ENCODE measurements around the gene LGALS3BP.
"Not testable (repeated sequence)": the region's sequence is repeated elsewhere in the genome, so short reads cannot be mapped to it uniquely, and the experiment has no call there.

Gene LGALS3BP

DNA sequence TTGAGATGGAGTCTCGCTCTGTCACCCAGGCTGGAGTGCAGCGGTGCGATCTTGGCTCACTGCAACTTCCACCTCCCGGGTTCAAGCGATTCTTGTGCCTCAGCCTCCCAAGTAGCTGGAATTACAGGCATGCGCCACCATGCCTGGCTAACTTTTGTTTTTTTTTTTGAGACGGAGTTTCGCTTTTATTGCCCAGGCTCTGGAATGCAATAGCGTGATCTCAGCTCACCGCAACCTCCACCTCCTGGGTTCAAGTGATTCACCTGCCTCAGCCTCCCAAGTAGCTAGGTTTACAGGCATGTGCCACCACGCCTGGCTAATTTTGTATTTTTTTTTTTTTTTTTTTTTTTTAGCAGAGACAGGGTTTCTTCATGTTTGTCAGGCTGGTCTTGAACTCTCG lies 34.3 kb downstream of the LGALS3BP start:
- DNase-seq = not testable (repeated sequence)

DNA sequence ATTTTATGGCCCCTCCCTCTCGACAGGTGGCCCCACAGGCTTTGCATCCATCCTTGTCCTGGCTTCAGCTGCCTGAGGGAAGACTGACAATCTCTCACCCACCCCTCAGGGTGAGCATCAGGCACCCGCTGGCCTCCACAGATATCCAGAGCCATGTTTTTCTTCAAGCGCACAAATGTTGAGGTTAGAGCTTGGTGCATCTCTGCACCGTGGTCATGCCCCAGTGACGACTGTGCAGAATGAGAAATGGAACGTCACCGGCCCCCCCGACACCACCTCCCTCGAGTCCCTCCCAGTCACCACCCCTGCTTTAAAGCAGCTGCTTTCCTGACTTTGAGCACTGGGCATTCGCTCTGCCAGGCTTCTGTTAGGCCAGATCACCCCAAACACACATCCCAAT lies 34.8 kb downstream of the LGALS3BP start:
- DNase-seq = no peak

DNA sequence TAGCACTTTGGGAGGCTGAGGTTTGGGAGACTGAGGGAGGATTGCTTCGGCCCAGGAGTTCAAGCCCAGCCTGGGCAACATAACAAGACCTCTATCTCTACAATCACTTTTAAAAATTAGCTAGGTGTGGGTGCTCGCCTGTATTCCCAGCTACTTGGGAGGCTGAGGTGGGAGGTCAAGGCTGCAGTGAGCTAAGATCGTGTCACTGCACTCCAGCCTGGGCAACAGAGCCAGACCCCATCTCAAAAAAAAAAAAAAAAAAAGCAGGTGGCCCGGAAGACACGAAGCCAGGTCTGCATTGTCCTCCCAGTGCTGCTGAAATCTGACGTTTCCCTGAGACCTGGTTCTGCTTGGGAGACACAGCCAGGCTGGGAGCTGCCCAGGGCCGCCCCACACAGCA lies 35.7 kb downstream of the LGALS3BP start:
- DNase-seq = no peak

DNA sequence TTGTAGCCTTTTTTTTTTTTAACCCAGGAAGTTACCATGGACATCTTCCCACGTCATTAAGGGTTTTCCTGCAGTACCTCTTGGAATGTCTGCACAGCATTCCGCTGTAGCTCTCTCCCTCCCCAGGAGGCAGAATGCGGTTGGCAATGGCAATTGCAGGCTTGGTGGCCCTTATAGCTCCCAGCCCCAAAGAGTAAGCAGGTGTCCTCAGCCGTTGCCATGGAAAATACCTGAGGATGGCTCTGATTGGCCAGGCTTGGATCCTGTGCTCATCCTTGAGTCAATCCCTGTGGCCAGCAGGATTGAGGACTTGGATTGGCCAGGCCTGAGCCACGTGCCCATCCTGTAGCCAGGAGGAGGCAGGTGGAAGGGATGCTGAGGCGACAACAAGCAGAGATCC lies 39.0 kb downstream of the LGALS3BP start:
- DNase-seq = peak in 13 of 51 donors; percentile 22 to 66 (median 34)

DNA sequence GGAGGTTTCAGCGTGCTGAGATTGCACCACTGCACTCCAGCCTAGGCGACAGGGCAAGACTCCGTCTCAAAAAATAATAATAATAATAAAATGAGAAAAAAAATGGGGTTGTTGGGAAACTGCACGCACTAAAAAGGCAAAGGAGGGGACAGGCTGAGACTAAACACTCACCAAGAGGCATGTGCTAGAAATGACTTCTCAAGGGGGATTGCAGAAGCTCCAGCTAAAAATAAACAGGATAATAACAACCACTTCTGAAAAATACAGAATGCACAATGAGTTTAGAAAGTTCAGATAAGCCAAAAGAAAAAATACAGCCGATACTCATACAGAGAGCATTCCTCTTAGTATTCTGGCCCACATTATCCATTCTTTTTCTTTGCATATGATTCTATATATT lies 39.5 kb downstream of the LGALS3BP start:
- DNase-seq = no peak

DNA sequence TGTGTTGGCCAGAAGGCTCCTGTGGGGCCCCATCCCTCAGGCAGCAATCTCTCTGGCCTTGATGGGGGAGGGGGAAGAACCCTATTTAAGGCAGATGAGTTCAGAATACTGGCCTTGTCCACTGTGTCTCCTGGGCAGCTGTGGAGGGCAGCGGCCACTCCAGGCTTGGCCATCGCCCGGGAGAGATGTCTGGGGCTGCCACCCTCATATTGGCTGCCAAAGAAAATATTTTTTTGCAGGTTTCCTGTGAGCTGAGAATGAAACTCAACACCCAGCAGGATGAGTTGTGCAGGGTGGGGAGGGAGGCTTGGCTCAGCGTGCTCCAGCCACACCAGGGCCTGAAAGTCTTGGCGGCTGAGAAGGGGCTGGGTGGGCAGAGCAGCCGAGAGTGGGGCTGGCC lies 40.1 kb downstream of the LGALS3BP start:
- DNase-seq = no peak

DNA sequence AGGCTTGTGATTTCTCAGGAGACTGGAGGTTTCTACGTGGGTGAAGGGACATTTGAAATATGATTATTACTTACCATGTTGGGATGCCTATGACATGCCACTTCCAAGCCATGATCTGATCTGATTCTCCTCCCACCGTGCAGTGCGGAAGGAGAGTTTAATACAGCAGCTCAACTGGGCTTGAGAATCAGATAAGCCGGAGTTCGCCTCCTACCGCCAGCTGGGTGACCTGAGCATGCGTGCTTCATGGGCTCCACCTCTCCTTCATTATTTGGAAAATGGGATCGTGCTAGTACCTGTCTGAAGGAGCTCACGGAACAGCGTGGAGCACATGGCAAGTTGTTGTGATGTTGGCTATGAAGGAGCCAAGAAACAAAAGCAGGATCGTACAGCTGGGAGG lies 42.2 kb downstream of the LGALS3BP start:
- no peak for DNase-seq

DNA sequence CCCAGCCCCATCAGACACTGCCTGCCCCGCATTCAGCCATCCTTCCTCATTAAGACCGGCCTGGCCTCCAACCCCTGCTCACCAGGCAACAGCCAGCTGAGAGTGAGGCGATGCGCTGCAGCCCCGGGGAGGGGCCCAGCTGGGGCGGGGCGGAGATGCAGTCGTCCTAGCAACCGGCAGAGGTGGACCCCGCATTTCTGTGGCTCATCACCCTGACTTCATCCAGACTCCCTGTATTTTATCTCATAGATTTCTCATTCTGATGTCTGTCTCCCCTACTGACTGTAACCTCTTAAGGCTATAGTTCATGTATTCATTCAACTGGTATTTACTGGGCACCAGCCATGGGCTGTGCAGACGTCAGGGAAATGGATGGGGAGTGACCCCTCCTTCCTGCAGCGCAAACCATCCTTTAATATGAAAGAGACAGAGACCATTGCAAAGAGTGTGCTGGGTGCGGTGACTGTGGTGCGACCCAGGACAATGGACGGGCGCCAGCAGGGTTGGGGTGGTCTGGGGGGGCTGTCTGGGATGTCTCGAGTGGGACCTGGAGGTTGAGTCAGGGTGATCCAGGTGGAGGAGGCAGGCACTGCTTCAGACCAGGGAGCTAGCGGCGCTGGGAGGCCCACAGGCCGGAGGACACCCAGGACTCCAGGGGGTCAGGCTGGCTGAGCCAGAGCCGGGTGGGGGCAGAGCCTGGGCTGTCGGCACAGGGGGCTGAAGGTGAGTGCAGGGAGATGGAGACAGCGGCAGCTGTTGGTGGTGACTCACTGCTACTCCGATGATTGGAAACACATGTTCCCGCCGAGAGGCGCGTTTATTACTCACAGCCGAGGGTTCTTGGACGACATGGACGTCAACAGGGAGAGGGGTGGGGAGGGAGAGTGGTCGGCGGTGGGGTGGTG lies 44.1 kb downstream of the LGALS3BP start:
- DNase-seq = peak in 7 of 51 donors; percentile 19 to 38 (median 27)

DNA sequence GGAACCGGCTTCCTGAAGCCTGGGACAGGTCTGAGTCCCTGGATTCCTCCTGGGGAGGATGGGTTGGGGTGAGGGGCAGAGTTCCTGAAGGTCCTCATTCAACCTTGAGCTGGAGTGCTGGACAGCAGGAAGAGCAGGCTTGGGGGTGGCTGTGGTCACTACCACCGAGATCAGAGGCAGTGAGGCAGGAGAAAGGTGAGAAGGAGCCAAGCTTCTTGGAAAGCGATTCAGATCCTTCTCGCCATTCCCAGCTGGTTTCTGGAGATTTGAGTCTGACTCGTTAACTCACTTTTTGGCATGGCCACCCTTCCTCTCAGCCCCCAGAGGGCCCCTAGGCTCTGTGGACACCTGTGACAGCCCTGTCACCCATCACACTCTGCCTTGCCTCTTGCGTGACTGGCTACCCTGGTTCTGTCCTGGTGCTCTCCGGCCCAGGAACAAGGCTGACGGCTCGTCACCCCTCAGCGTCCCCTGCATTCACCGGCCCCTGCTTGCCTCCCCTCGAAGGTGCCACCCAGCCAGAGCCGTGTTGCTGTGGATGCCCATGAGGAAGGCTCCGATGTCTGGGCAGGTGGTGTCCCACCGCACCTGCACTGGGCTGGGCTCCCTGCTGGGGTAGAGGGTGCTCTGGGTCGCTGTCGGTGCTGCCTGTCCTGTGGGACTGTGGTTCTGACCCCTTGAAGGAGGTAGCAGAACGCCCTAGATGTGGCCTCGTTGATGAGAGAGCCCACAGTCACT lies 44.9 kb downstream of the LGALS3BP start:
- no peak for DNase-seq

DNA sequence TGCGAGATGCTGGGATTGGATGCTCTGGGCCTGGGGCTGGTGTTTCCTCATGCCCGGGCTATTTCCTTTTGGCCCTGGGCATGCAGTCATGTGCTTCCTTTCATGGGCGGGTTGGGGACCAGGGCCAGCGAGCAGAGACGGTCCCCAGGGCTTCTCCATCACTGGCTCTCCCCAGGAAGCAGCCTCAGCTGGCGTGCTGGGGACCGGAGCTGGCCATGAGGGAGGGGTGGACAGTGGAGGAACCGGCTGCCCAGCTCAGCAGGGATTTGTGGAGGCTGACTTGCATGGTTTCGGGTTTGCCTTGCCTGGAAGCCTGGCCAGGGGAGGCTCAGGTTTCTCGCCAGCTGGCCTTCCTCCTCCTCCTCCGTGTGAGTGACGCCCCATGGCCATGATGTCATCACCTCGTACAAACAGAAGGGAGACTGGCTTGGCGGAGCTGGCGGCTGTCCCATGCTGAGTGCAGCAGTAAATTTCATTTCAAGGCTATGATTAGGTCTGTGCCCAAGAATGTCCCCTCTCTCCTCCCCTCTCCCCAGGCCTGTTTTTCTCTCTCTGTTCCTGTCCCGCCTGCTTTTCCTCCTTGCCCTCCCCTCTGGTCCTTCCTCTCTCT lies 45.7 kb downstream of the LGALS3BP start:
- DNase-seq = peak in 50 of 51 donors; percentile 28 to 93 (median 78)

DNA sequence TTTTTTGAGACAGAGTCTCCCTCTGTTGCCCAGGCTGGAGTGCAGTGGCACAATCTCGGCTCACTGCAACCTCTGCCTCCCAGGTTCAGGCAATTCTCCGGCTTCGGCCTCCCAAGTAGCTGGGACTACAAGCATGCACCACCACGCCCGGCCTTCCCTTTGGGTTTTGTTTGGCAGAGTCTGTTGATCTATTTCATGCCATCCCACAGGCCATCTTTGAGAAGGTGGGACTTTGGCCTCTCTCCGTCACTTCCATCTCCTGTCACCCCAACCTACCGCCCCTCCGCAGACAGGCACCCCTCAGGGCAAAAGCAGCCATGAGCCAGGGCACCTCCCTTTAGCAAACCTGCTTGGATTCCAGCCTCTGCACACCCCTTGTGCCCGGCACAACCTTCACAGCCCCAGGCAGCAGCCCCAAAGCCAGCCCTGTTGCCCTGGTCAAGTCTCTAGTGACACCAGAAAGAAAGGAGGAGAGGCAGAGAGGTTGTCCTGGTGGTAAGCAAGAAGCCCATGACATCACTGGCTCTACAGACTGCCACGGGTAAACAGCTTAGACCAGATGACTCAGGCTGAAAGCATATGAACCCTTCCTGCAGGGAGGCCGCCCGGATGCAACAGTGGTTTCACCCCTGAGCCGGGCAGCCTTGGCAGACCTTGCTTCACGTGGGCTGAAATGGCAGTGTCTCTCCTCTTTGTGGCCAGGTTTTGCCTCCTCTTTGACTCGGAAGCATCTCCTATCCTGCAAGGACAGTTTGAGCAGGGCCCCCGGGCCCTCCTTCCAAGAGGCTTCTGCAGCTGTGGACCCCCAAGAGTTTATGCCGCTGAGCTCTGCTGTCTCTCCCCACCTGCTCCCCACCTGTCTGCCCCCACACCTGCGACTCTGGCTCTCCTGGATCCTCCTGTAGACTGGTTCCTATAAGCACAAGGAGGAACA lies 46.4 kb downstream of the LGALS3BP start:
- DNase-seq = no peak

DNA sequence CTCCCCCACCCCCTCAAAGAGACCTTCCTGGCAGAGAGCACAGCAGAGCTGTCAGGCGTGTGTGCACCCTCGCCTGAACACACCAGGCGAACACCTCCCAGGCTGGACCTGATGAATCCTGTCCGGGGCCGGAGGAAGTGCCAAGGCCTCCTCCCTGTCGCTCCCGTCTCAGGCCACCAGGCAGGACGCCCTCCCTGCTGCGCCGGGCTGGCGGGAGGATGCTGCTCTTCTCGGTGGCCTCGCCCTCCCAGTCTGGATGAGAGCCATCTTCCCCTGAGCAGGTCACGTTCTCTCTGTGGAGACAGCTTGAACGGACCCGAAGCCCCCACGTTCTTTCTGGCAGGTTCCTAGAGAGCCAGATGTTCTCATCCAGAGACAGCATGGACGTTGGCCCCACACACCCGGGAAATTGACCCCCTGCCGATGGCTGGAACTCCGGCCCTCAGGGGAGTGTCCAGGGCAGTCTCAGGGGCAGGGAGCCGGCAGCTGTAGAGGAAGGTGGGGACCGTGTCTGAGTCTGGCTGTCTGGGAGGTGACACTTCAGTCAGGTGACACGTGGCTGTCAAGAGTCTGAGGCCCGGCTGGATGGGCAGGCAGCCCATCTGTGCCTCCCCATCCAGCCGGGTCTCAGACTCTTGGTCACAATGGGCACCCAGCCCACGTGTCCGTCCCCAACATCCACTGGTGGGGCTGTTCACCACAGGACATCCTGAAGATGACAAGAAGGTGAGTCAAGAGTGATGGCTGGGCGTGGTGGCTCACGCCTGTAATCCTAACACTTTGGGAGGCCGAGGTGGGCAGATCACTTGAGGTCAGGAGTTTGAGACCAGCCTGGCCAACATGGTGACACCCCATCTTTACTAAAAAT lies 49.6 kb downstream of the LGALS3BP start:
- no peak for DNase-seq

DNA sequence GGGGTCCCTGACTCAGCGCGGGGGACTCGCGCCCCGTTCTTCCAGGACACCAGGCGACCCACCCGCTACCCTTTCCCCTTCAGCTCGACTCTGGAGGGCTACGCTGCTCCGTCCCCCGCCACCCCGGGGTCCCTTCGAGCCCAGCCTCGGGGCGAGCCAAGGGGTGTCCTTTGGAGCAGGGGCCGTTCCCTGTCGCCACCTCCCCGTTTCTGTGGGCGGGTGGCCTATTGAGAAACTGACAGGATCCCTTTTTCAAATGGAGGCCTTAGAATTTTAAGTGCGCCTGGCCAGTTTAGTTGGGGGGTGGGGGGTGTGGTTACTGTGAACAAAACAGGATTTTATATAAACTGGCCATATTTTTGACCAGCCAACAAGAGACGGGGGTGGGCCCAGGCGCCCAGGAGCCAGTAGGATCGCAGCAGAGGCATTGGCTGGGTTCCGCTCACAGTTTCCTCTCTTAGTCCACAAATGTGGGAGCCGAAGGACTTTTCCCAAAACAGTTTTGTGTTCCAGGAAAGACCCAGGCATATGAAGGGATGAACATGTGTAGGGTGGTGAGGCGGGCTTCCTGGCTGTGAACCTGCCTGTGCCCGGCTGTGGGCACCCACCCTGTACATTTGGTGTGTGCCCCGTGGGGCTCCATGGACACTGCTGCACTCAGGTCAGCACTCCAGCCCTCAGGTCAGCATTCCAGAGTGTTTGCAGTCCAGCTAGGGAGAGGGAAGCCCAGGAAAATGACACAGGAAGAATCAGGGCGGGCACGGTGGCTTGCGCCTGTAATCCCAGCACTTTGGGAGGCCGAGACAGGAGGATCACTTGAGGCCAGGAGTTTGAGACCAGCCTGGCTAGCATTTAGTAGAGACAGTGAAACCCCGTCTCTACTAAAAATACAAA lies 53.8 kb downstream of the LGALS3BP start:
- DNase-seq = peak in 30 of 51 donors; percentile 32 to 79 (median 53)

DNA sequence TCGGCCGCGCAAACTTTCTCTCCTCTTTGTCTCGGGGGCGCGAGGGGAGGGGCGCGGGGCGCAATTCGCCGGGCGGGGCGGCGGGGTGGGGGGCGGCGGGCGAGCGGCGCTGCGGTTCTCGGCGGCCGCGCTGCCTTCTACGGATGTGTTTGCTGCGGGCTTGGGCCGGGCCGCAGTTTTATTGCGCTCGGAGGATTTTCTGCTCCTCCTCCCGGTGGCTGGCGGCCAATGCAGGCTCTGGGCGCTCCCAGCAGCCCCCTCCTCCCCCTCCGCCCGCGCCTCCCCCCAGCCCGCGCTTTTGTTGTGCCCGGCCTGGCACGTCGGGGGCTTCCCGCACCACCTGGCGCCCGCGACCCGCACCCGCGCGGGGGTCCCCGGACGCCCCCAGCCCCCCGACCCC lies 54.5 kb downstream of the LGALS3BP start, which contains the start of gene TIMP2:
TSS of gene TIMP2 (minus strand) at position 154 of the 400 bp plus-strand sequence. CDS start 299 bp downstream, outside the sequence.
- DNase-seq = peak; percentile 36 to 93 (median 81)

DNA sequence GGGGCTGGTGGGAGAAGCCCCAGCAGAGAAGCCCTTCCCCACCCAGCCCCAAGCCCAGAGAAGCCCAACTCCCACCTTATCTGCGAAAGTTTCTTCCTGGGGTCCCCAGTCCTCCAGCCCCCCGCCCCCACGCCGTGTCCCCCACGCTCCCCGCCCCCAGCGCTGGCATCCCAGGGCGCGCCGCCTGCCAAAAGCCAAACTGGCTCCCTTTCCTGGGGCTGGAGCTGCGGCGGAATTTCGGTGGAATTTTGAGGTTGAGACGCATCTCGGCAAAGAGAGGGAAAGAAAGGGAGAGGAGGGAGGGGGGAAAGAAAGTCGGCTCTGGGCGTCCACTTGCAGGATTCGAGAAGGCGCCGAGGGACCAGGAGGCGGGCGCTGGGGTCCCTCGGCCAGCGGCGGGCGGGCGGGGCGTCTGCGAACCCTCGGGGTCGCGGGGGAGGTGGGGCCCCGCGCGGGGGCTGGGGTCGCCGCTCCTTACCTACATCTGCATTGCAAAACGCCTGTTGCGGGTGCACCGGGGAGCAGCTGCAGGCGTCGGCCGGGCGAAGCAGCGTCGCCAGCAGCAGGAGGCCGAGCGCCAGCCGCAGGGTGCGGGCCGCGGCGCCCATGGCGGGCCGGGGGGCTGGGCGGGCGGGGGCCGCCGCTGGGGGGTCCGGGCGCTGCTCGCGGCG lies 55.1 kb downstream of the LGALS3BP start:
- peak in 5 of 51 donors; percentile 11 to 52 (median 33) for DNase-seq

DNA sequence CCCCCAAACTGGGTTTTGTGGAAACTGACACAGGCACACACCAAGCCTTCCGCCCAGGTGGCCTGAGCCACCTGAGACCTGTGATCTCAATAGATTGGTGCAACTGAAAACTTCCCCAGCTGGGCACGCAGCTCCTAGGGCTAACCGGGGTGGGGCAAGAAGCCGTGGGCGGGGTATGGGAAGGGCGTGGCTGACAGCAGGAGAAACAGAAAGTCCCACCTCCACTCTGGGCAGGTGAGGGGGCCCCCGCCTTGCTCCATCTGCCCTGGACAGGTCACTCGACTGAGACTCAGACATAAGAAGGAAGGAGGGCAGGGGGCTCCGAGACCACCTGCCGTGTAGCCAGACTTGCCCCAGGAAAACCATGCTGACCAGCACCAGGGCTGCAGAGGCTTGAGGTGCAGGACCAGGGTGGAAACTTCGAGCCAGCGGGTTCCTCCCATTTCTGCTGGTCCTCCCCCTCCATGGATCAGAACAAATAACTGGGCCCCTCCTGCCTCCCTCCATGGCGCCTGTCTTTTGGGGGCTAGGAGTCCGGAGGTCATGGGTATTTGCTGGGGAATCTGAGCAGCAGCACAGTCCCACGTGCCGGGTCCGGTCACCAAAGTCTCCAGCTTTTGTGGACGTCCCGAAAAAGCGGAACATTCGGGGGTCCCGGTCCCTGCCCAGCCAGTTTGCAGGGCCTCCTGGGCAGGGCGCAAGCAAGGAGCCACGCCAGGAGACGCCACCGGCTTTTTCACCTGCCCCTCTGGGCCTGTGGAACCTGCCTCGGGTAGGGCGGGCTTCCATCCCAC lies 55.9 kb downstream of the LGALS3BP start:
- DNase-seq = peak in 9 of 51 donors; percentile 19 to 49 (median 35)

DNA sequence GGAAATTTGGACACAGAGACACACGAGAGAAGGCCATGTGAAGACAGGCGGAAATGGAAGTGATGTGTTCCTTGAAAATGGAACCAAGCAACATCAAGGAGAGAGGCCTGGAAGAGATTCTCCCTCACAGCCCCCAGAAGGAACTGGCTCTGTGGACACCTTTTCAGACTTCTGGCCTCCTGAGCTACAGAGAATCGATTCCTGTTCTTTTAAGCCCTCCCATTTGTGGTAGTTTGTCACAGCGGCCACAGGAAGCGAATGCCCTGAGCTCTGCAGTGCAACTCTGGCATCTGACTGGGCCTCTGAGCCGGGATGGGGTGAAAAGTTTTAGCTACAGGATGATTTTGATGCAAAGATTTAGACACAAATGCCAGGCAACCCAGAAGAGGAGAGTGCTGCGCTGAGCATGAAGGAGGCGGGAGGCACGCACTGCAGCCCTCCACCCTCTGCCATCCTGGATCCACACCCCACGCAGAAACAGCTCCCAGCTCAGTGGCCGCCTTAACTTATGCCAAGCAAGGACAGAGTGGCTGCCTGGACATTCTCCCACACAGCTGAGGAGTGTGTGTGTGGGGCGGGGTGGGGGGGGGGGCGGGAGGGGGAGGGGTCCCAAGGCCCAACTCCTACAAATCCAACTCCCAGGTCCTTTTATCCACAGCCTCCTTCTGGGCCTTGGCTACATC lies 56.8 kb downstream of the LGALS3BP start:
- DNase-seq = peak in 3 of 51 donors; percentile 10 to 24 (median 18)

Data from hypothalamus (tissue), 51 donors.